Neural cell (in vitro differentiated cells): ENCODE results near the gene ITPR2. TPM values are rescaled to one million over a fixed set of nuclear protein-coding genes. Genes with fewer than 3 reads are reported as not detected.
"Not testable (repeated sequence)": the region's sequence is repeated elsewhere in the genome, so short reads cannot be mapped to it uniquely, and the experiment has no call there.

Source experiments
- H2AFZ ChIP-seq: fragments of 200-600, 300-800 bp; sonication (generic), shearing (Covaris generic); 2 replicates; pipeline ENCODE4 v1.6.0; 2014; ENCODE audit warnings: low read depth, mild to moderate bottlenecking, antibody characterized with exemption, low read length, moderate library complexity
- H3F3A ChIP-seq: fragments of 200-600 bp; shearing (Covaris generic); 2 replicates; pipeline ENCODE4 v1.6.1; 2016; ENCODE audit warnings: mild to moderate bottlenecking, moderate library complexity, mixed read lengths, antibody characterized with exemption, low read length; ENCODE audit not compliant: insufficient read depth, poor library complexity, severe bottlenecking
- H3K27ac ChIP-seq: fragments of 200-600, 300-800 bp; sonication (generic), shearing (Covaris generic); 2 replicates; pipeline ENCODE4 v1.5.1; 2014; ENCODE audit warnings: mild to moderate bottlenecking, low read length, moderate library complexity
- H3K27me3 ChIP-seq: fragments of 300-800, 200-600 bp; sonication (generic), shearing (Covaris generic); 2 replicates; pipeline ENCODE4 v1.6.0; 2014; ENCODE audit warnings: mild to moderate bottlenecking, low read depth, low read length, moderate library complexity; ENCODE audit not compliant: insufficient read depth
- H3K36me3 ChIP-seq: fragments of 300-800, 200-600 bp; sonication (generic), shearing (Covaris generic); 2 replicates; pipeline ENCODE4 v1.5.1; 2014; ENCODE audit warnings: mild to moderate bottlenecking, antibody characterized with exemption, low read length, moderate library complexity; ENCODE audit not compliant: insufficient read depth
- H3K4me2 ChIP-seq: fragments of 300-800, 200-600 bp; sonication (generic), shearing (Covaris generic); 2 replicates; pipeline ENCODE4 v1.6.0; 2014; ENCODE audit warnings: mild to moderate bottlenecking, low read length
- H3K4me3 ChIP-seq: fragments of 300-800, 200-600 bp; sonication (generic), shearing (Covaris generic); 2 replicates; pipeline ENCODE4 v1.5.1; 2014; ENCODE audit warnings: mild to moderate bottlenecking, low read length, moderate library complexity
- H3K79me2 ChIP-seq: fragments of 200-600 bp; shearing (Covaris generic); replicated peaks from 2 replicates; pipeline ENCODE4 v1.6.0; 2014; ENCODE audit warnings: mild to moderate bottlenecking, low read length, moderate library complexity; ENCODE audit not compliant: insufficient read depth
- H3K9ac ChIP-seq: fragments of 300-800, 200-600 bp; sonication (generic), shearing (Covaris generic); 2 replicates; pipeline ENCODE4 v1.6.1; 2016; ENCODE audit warnings: mild to moderate bottlenecking, low read length, mixed read lengths
- H3K9me2 ChIP-seq: fragments of 200-600 bp; shearing (Covaris generic); 2 replicates; pipeline ENCODE4 v1.6.1; 2016; ENCODE audit warnings: mild to moderate bottlenecking, low read length, mixed read lengths; ENCODE audit not compliant: insufficient read depth
- H3K9me3 ChIP-seq: fragments of 200-600, 300-800 bp; sonication (generic), shearing (Covaris generic); 2 replicates; pipeline ENCODE4 v1.6.1; 2016; ENCODE audit warnings: mild to moderate bottlenecking, mixed run types, low read length, moderate library complexity, mixed read lengths
- H4K20me1 ChIP-seq: fragments of 200-600 bp; shearing (Covaris generic); 2 replicates; pipeline ENCODE4 v1.6.1; 2016; ENCODE audit warnings: mild to moderate bottlenecking, mixed run types; ENCODE audit not compliant: insufficient read depth
- CTCF ChIP-seq: fragments of 450-650 bp; IDR thresholded peaks from 2 replicates; pipeline ENCODE4 v1.5.1; 2014; ENCODE audit warnings: antibody characterized with exemption, mild to moderate bottlenecking, moderate library complexity; ENCODE audit not compliant: poor library complexity, severe bottlenecking
- EP300 ChIP-seq: fragments of 450-650 bp; conservative IDR thresholded peaks from 2 replicates; pipeline ENCODE4 v1.6.1; 2014; ENCODE audit warnings: antibody characterized with exemption, mild to moderate bottlenecking, moderate library complexity; ENCODE audit not compliant: poor library complexity, severe bottlenecking
- EZH2 ChIP-seq: fragments of 200-600, 300-800 bp; shearing (Covaris generic), sonication (generic); IDR thresholded peaks from 2 replicates; pipeline ENCODE4 v1.6.1; 2014; ENCODE audit warnings: antibody characterized with exemption, low read length, borderline replicate concordance, mild to moderate bottlenecking; ENCODE audit not compliant: insufficient read depth, poor library complexity, severe bottlenecking
- MXI1 ChIP-seq: fragments of 450-650 bp; conservative IDR thresholded peaks from 2 replicates; pipeline ENCODE4 v1.6.1; 2014; ENCODE audit warnings: antibody characterized with exemption, mild to moderate bottlenecking; ENCODE audit not compliant: poor library complexity, severe bottlenecking
- POLR2AphosphoS5 ChIP-seq: IDR thresholded peaks from 2 replicates; pipeline ENCODE4 v1.6.1; 2012
- RAD21 ChIP-seq: fragments of 450-650 bp; conservative IDR thresholded peaks from 2 replicates; pipeline ENCODE4 v1.6.1; 2014; ENCODE audit warnings: antibody characterized with exemption, mild to moderate bottlenecking, moderate library complexity
- SMC3 ChIP-seq: fragments of 450-650 bp; conservative IDR thresholded peaks from 2 replicates; pipeline ENCODE4 v1.6.1; 2014; ENCODE audit warnings: antibody characterized with exemption, mild to moderate bottlenecking, moderate library complexity; ENCODE audit not compliant: poor library complexity
- TAF1 ChIP-seq: IDR thresholded peaks from 2 replicates; pipeline ENCODE4 v1.6.1; 2012; ENCODE audit warnings: low read depth
- polyA plus RNA-seq: library from polyadenylated mRNA; depleted of rRNA; stranded (reverse); fragments of >200 nt; gene quantifications from 2 replicates; pipeline ENCODE4 v1.2.3, GENCODE V29; 2014
- TF ChIP-seq, protein P1 (sequence below): IDR thresholded peaks from 2 replicates; pipeline ENCODE4 v1.6.1; 2012; ENCODE audit warnings: borderline replicate concordance

ITPR2 gene
- polyA plus RNA-seq, 1 donor from 2014 or later, result 2.0 TPM

DNA sequence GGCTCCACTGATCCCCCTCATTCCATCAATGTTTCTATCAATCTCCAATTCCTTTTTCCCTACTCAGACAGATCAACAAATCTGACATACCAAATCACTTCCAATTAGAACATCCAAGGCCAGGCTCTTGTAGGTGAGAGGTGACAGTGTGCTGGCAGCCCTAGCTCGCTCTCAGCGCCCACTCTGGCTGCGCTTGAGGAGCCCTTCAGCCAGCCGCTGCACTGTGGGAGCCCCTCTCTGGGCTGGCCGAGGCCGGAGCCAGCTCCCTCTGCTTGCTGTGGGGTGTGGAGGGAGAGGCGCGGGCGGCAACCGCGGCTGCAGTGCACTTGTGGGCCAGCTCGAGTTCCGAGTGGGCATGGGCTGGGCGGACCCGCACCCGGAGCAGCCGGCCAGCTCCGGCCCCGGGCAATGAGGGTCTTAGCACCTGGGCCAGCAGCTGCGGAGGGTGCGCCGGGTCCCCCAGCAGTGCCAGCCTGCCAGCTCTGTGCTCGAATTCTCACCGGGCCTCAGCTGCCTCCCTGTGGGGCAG lies 6.0 kb upstream of the ITPR2 start:
- H3K79me2 ChIP-seq, result no peaks in the 10 kb centered on the region
- H3K9ac ChIP-seq, result no peak overlapping the region
- peaks cover 13% of the 10 kb centered on the region for H3K27me3 ChIP-seq
- H3F3A ChIP-seq, result no peaks in the 10 kb centered on the region
- no peaks in the 10 kb centered on the region for H3K9me3 ChIP-seq
- no peak for TF ChIP-seq EZH2
- no peak for TF ChIP-seq SMC3
- TF ChIP-seq RAD21, result no peak
- no peak for TF ChIP-seq EP300
- TF ChIP-seq TAF1, result no peak
- no peak for TF ChIP-seq MXI1
- TF ChIP-seq, protein P1, sequence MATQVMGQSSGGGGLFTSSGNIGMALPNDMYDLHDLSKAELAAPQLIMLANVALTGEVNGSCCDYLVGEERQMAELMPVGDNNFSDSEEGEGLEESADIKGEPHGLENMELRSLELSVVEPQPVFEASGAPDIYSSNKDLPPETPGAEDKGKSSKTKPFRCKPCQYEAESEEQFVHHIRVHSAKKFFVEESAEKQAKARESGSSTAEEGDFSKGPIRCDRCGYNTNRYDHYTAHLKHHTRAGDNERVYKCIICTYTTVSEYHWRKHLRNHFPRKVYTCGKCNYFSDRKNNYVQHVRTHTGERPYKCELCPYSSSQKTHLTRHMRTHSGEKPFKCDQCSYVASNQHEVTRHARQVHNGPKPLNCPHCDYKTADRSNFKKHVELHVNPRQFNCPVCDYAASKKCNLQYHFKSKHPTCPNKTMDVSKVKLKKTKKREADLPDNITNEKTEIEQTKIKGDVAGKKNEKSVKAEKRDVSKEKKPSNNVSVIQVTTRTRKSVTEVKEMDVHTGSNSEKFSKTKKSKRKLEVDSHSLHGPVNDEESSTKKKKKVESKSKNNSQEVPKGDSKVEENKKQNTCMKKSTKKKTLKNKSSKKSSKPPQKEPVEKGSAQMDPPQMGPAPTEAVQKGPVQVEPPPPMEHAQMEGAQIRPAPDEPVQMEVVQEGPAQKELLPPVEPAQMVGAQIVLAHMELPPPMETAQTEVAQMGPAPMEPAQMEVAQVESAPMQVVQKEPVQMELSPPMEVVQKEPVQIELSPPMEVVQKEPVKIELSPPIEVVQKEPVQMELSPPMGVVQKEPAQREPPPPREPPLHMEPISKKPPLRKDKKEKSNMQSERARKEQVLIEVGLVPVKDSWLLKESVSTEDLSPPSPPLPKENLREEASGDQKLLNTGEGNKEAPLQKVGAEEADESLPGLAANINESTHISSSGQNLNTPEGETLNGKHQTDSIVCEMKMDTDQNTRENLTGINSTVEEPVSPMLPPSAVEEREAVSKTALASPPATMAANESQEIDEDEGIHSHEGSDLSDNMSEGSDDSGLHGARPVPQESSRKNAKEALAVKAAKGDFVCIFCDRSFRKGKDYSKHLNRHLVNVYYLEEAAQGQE, result no peak
- TF ChIP-seq CTCF, result no peak
- TF ChIP-seq POLR2AphosphoS5, result no peak
- no peaks in the 10 kb centered on the region for H3K36me3 ChIP-seq
- no peak overlapping the region for H3K4me2 ChIP-seq
- no peak overlapping the region for H3K27ac ChIP-seq
- H2AFZ ChIP-seq, result no peak overlapping the region
- H4K20me1 ChIP-seq, result no peaks in the 10 kb centered on the region
- H3K4me3 ChIP-seq, result no peak overlapping the region
- no peaks in the 10 kb centered on the region for H3K9me2 ChIP-seq

- Histone ChIP-seq H2AFZ (no peak overlapping the region), H3K9me2 (no peaks in the 10 kb centered on the region), H3K27me3 (peaks cover 31% of the 10 kb centered on the region), H3K27ac (no peak overlapping the region), H3K4me2 (no peak overlapping the region), H3K4me3 (no peak overlapping the region), H3K79me2 (no peaks in the 10 kb centered on the region), H3K9ac (no peak overlapping the region), H3K9me3 (no peaks in the 10 kb centered on the region), H4K20me1 (no peaks in the 10 kb centered on the region), H3K36me3 (no peaks in the 10 kb centered on the region), H3F3A (no peaks in the 10 kb centered on the region)
- TF ChIP-seq MXI1, result no peak
- TF ChIP-seq POLR2AphosphoS5, result no peak
- TF ChIP-seq EP300, result no peak
- TF ChIP-seq TAF1, result no peak
- TF ChIP-seq SMC3, result no peak
- no peak for TF ChIP-seq RAD21
- no peak for TF ChIP-seq EZH2
- TF ChIP-seq, protein P1, result no peak
- no peak for TF ChIP-seq CTCF
Measured at GRCh38 chr12:26836201-26836600, 3.2 kb upstream of the ITPR2 start.

DNA sequence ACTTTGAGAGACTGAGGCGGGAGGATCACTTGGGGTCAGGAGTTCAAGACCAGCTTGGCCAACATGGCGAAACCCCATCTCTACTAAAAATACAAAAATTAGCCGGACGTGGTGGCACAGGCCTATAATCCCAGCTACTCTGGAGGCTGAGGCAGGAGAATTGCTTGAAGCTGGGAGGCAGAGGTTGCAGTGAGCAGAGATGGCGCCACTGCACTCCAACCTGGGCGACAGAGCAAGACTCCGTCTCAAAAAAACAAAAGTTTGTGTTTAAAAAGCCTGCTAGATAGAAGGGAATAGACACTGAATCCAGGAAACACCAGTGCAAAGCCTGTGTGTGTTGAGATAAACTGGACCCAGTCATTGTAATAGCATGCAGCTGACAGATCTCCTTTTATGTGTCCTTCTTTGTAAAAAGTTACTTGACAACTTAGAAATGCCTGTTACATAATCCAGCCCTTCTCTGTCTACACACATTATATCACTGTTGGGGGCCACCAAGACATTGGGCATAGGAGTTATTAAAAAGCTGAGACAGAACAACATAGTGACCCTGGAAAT lies 1.6 kb upstream of the ITPR2 start:
- H3K4me2 ChIP-seq, H3K9me2 ChIP-seq, H3K9ac ChIP-seq, H3F3A ChIP-seq, H3K27ac ChIP-seq, H3K36me3 ChIP-seq, H4K20me1 ChIP-seq, H3K4me3 ChIP-seq, H3K79me2 ChIP-seq, H3K9me3 ChIP-seq, H2AFZ ChIP-seq: not testable (repeated sequence)
- H3K27me3 ChIP-seq, result peaks cover 40% of the 10 kb centered on the region
